Measurements from ENCODE around the gene U2AF1L4. TPM values are rescaled to one million over a fixed set of nuclear protein-coding genes. Genes with fewer than 3 reads are reported as not detected.

Gene U2AF1L4
- total and polyA plus RNA-seq, 5 experiments from 2014 or later: 43.1 to 93.1 (median 53.1) TPM

GRCh38 chr19:35742121-35742724 is 3.0 kb downstream of the U2AF1L4 start, which contains the start of gene IGFLR1:
IGFLR1 (minus strand) TSS chr19:35742452; CDS start chr19:35741180, 1,272 bp downstream.
- H3K4me1 Mint-ChIP-seq: peaks cover 31 to 73% (median 59%) of the 10 kb centered on the region in 4 donors
- H3K27ac Mint-ChIP-seq: peak within 1 kb of the TSS; percentile 97 to 100 (median 99)
- no peaks in the 10 kb centered on the region for H3K9me3 Mint-ChIP-seq
- POLR2A ChIA-PET: interaction anchor here (0.5 to 5.2 kb wide), 8 partner anchors 10 to 195 kb away, joined by 3 to 36 read pairs (median 6); partner anchors contain the start of genes HSPB6 and KMT2B
- ATAC-seq (no peak), DNase-seq (peak in 9 of 10 donors; percentile 60 to 83 (median 69))
- no peaks in the 10 kb centered on the region for H3K27me3 Mint-ChIP-seq
- peaks cover 4 to 14% (median 5%) of the 10 kb centered on the region in 3 donors for H3K36me3 Mint-ChIP-seq
- peak within 1 kb of the TSS; percentile 91 to 99 (median 93) for H3K4me3 Mint-ChIP-seq

- Mint-ChIP-seq H3K4me3 (peak overlapping the region; percentile 91 to 99 (median 96)), H3K27ac (peak overlapping the region; percentile 92 to 99 (median 98)), H3K4me1 (peaks cover 31 to 71% (median 62%) of the 10 kb centered on the region in 4 donors), H3K36me3 (peaks cover 4 to 19% (median 5%) of the 10 kb centered on the region in 3 donors), H3K27me3 (no peaks in the 10 kb centered on the region), H3K9me3 (no peaks in the 10 kb centered on the region)
- ATAC-seq: no peak
- POLR2A ChIA-PET: interaction anchor here (0.8 to 2.6 kb wide), 13 partner anchors 9 to 96 kb away, joined by 3 to 26 read pairs (median 4); partner anchors contain the start of genes COX6B1, HSPB6 and KMT2B
- no peak for DNase-seq
These were observed 4.1 kb downstream of the U2AF1L4 start for GRCh38 chr19:35741203-35741515.

GRCh38 chr19:35740423-35741202 is 4.6 kb downstream of the U2AF1L4 start:
- Mint-ChIP-seq H3K36me3 (peaks cover 4 to 23% (median 5%) of the 10 kb centered on the region in 3 donors), H3K4me1 (peaks cover 29 to 66% (median 59%) of the 10 kb centered on the region in 4 donors)
- POLR2A ChIA-PET: interaction anchor here (0.7 to 2.6 kb wide), 15 partner anchors 8 to 95 kb away, joined by 3 to 26 read pairs (median 4); partner anchors contain the start of genes COX6B1, HSPB6, KMT2B and LIN37

DNA sequence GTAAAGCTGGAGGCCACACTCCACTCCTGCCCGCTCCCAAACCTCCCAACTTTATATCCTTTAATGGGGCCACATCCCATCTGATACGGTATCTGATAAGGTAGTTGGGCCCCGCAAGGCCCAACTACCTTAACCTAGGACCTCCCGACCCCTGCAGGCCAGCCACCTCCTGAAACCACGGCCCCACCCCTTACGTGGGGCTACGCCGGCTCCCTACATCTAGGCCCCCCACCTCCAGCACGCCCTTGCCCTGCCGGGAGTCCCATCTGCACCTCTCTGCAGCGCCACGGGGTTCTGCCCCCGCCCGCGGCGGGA is 5.2 kb downstream of the U2AF1L4 start:
- Mint-ChIP-seq H3K4me1 (peaks cover 30 to 63% (median 58%) of the 10 kb centered on the region in 4 donors), H3K27me3 (no peaks in the 10 kb centered on the region), H3K36me3 (peaks cover 4 to 27% (median 5%) of the 10 kb centered on the region in 3 donors), H3K4me3 (peak overlapping the region; percentile 91 to 99 (median 96)), H3K27ac (peak overlapping the region in 4 of 10 donors; percentile 93 to 99 (median 96)), H3K9me3 (no peaks in the 10 kb centered on the region)
- POLR2A ChIA-PET: interaction anchor here (0.7 to 2.6 kb wide), 14 partner anchors 8 to 92 kb away, joined by 3 to 26 read pairs (median 4); partner anchors contain the start of genes COX6B1, HSPB6, KMT2B and LIN37
- ATAC-seq: peak in 1 of 2 donors; percentile 21
- DNase-seq: no peak

More at GRCh38 chr19:35740423-35741202, 4.6 kb downstream of the U2AF1L4 start:
- H3K27ac Mint-ChIP-seq: peak overlapping the region; percentile 88 to 99 (median 94)
- H3K27me3 Mint-ChIP-seq: no peaks in the 10 kb centered on the region
- peak overlapping the region; percentile 91 to 99 (median 96) for H3K4me3 Mint-ChIP-seq
- peak; percentile 88 to 97 (median 94) for DNase-seq
- ATAC-seq: peak; percentile 65 to 68
- no peaks in the 10 kb centered on the region for H3K9me3 Mint-ChIP-seq

- ATAC-seq (no peak), DNase-seq (no peak)
- peaks cover 29 to 63% (median 59%) of the 10 kb centered on the region in 4 donors for H3K4me1 Mint-ChIP-seq
- peaks cover 4 to 31% (median 5%) of the 10 kb centered on the region in 3 donors for H3K36me3 Mint-ChIP-seq
- POLR2A ChIA-PET: interaction anchor here (1.7 to 2.6 kb wide), 4 partner anchors 13 to 37 kb away, joined by 4 to 26 read pairs (median 5); no protein-coding TSS in a partner anchor
- H3K27ac Mint-ChIP-seq: peak overlapping the region in 6 of 10 donors; percentile 5 to 99 (median 44)
- no peaks in the 10 kb centered on the region for H3K9me3 Mint-ChIP-seq
- H3K4me3 Mint-ChIP-seq: peak overlapping the region; percentile 53 to 98 (median 94)
- no peaks in the 10 kb centered on the region for H3K27me3 Mint-ChIP-seq
These were observed 5.7 kb downstream of the U2AF1L4 start for GRCh38 chr19:35739275-35740107.

GRCh38 chr19:35738887-35739229 is 6.4 kb downstream of the U2AF1L4 start:
- H3K36me3 Mint-ChIP-seq: peaks cover 4 to 38% (median 5%) of the 10 kb centered on the region in 3 donors
- peak overlapping the region in 4 of 10 donors; percentile 55 to 80 (median 68) for H3K27ac Mint-ChIP-seq
- POLR2A ChIA-PET: interaction anchor here (2.6 kb wide), 1 partner anchor 19 kb away, joined by 26 read pairs; no protein-coding TSS in a partner anchor
- H3K4me1 Mint-ChIP-seq: peaks cover 32 to 63% (median 54%) of the 10 kb centered on the region in 4 donors
- ATAC-seq (no peak), DNase-seq (no peak)
- H3K4me3 Mint-ChIP-seq: peak overlapping the region in 8 of 10 donors; percentile 6 to 96 (median 57)
- no peaks in the 10 kb centered on the region for H3K9me3 Mint-ChIP-seq
- no peaks in the 10 kb centered on the region for H3K27me3 Mint-ChIP-seq

DNA sequence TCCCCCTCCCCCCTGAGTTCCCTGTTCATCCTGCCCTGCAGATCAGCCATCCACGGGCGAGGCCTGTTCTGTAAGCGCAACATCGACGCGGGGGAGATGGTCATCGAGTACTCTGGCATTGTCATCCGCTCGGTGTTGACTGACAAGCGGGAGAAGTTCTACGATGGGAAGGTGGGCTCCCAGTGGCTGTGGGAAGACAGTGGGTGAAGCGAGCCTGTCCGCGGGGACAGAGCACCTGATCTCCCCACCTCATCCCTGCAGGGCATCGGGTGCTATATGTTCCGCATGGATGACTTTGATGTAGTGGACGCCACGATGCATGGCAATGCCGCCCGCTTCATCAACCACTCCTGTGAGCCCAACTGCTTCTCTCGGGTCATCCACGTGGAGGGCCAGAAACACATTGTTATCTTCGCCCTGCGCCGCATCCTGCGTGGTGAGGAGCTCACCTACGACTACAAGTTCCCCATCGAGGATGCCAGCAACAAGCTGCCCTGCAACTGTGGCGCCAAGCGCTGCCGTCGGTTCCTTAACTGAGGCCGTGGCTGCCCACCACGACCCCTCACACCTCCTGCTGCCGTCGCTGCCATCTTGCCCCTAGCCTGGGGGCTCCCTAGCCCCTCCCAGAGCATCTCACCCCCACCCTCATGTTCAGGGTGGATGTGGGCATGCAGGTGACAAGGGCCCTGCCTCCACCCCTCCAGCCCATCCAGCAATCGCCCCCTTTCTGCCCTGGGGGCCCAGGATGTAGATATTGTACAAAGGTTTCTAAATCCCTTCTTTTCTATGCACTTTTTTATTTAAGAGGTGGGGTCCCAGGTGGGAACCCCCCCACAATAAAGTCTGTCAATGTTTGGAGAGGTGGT is 7.0 kb downstream of the U2AF1L4 start:
- H3K9me3 Mint-ChIP-seq: no peaks in the 10 kb centered on the region
- H3K27me3 Mint-ChIP-seq: no peaks in the 10 kb centered on the region
- no peak for ATAC-seq
- peak overlapping the region in 5 of 10 donors; percentile 38 to 80 (median 63) for H3K27ac Mint-ChIP-seq
- peak overlapping the region in 7 of 10 donors; percentile 6 to 96 (median 26) for H3K4me3 Mint-ChIP-seq
- H3K36me3 Mint-ChIP-seq: peaks cover 4 to 38% (median 5%) of the 10 kb centered on the region in 3 donors
- POLR2A ChIA-PET: interaction anchor here (1.1 to 1.6 kb wide), 2 partner anchors 10 to 11 kb away, joined by 4 to 5 read pairs; partner anchors contain the start of gene LIN37
- peaks cover 32 to 61% (median 49%) of the 10 kb centered on the region in 4 donors for H3K4me1 Mint-ChIP-seq
- no peak for DNase-seq

GRCh38 chr19:35736913-35737886 is 8.0 kb downstream of the U2AF1L4 start:
- POLR2A ChIA-PET: interaction anchor here (0.6 to 1.6 kb wide), 7 partner anchors 10 to 219 kb away, joined by 3 to 5 read pairs (median 4); partner anchors contain the start of gene LIN37
- Mint-ChIP-seq H3K9me3 (no peaks in the 10 kb centered on the region), H3K27ac (peak overlapping the region in 8 of 10 donors; percentile 24 to 89 (median 82)), H3K4me1 (peaks cover 25 to 52% (median 40%) of the 10 kb centered on the region in 4 donors), H3K4me3 (peak overlapping the region in 2 of 10 donors; percentile 55), H3K36me3 (peaks cover under 1 to 36% (median under 1%) of the 10 kb centered on the region in 3 donors), H3K27me3 (no peaks in the 10 kb centered on the region)
- peak in 1 of 10 donors; percentile 27 for DNase-seq
- no peak for ATAC-seq

GRCh38 chr19:35734889-35735288 is 10.3 kb downstream of the U2AF1L4 start:
- Mint-ChIP-seq H3K4me1 (peaks cover 17 to 41% (median 31%) of the 10 kb centered on the region in 4 donors), H3K27me3 (no peaks in the 10 kb centered on the region), H3K27ac (peak overlapping the region in 4 of 10 donors; percentile 53 to 89 (median 77)), H3K36me3 (peaks cover 0 to 55% (median 5%) of the 10 kb centered on the region in 3 donors), H3K4me3 (no peak overlapping the region), H3K9me3 (no peaks in the 10 kb centered on the region)
- DNase-seq (no peak), ATAC-seq (no peak)
- POLR2A ChIA-PET: interaction anchor here (1.7 kb wide), 1 partner anchor 33 kb away, joined by 4 read pairs; no protein-coding TSS in a partner anchor

- peaks cover 0 to 61% (median 6%) of the 10 kb centered on the region in 3 donors for H3K36me3 Mint-ChIP-seq
- peaks cover 11 to 36% (median 28%) of the 10 kb centered on the region in 4 donors for H3K4me1 Mint-ChIP-seq
- peak overlapping the region in 8 of 10 donors; percentile 20 to 89 (median 74) for H3K27ac Mint-ChIP-seq
- no peaks in the 10 kb centered on the region for H3K9me3 Mint-ChIP-seq
- no peak for DNase-seq
- H3K4me3 Mint-ChIP-seq: no peak overlapping the region
- H3K27me3 Mint-ChIP-seq: no peaks in the 10 kb centered on the region
- ATAC-seq: no peak
- POLR2A ChIA-PET: interaction anchor here (1.1 kb wide), 2 partner anchors 11 to 121 kb away, joined by 3 to 5 read pairs; partner anchors contain the start of genes HAUS5, PSENEN and U2AF1L4
These were observed 10.9 kb downstream of the U2AF1L4 start for GRCh38 chr19:35734273-35734672.

All from naive thymus-derived CD8-positive, alpha-beta T cell (primary cell).